ENCODE results near the gene RANBP1.

DNA sequence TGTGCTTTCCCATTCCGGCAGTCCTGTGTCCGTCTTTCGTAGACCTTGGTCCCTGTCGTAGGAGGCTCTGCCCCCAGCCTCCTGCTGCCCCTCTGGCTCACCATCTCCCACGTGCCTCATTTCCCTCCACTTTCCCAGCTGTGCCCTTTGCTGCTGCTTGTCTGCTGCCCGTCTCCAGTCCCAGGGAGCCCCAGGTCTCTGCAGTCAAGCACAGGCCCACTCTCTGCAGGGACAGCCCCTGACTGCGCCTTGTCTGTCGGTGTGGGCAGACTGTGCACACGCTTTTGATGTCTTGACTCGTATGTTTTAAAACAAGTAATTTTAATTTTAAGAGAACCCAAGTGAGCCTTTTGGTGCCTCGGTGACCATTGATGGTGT lies 23.4 kb upstream of the RANBP1 start:
- no peak for TF ChIP-seq EZH2 (IDR thresholded peaks at IDR 0.05)
- TF ChIP-seq POLR2AphosphoS5 (IDR thresholded peaks at IDR 0.05; ENCODE audit: borderline replicate concordance, low read depth, low read length) = no peak
- TF ChIP-seq FOXP2 (optimal IDR thresholded peaks at IDR 0.05; ENCODE audit: control extremely low read depth, extremely low read length, insufficient read depth) = no peak

Data from SK-N-MC (cell line).